GM19035 (cell line): ENCODE data around the gene HILPDA.
A peak's percentile ranks its signal among the peaks of the same experiment; 100 is the strongest.
"Not testable (repeated sequence)": the region's sequence is repeated elsewhere in the genome, so short reads cannot be mapped to it uniquely, and the experiment has no call there.

Experiments
- ATAC-seq: cut with Tn5 transposase; IDR thresholded peaks from one replicate; pipeline ENCODE4 v1.9.1; 2021; ENCODE audit not compliant: unreplicated experiment

The HILPDA gene

DNA sequence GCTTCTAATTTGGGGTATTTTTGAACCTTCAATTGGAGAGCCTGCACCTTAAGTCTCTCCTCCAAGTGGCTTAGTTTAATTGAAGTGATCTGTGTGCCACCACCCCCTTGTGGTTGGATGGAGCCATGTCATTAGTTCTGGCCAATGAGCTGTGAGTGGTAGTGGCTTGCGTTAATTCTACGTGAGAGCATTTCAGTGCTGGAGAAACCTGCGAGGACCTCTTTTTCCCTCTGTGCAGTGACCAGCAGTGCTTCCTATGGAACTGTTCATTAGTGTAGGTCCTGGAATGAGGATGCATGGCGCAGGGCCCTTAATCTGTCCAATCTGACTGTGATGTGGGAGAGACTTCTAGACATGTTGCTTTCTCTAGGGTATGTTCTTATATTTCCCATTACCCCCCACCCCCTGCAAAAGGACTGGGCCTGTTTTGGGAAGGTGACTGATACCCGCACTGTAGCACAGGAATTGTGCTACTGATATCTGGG lies 3.8 kb downstream of the HILPDA start:
- peak; percentile 44 for ATAC-seq

DNA sequence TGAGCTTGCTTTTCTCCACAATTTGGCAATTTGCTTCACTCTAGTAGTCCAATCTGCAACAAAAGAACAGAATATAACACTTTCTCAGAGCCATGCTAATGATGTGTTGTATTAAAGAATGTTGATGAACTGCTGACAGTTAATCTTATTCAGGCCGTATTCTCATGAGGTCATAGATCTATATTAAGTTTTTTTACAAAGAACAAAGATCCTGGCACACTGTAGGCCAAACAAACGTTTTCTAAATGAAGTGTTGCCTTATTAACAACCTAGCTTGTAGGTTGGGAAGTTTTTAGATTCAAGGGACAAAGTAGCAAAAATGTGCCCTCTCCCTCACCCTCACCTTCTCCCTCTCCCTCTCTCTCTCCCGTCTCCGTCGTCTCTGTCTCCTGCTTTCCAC lies 6.8 kb downstream of the HILPDA start:
- ATAC-seq, result no peak

DNA sequence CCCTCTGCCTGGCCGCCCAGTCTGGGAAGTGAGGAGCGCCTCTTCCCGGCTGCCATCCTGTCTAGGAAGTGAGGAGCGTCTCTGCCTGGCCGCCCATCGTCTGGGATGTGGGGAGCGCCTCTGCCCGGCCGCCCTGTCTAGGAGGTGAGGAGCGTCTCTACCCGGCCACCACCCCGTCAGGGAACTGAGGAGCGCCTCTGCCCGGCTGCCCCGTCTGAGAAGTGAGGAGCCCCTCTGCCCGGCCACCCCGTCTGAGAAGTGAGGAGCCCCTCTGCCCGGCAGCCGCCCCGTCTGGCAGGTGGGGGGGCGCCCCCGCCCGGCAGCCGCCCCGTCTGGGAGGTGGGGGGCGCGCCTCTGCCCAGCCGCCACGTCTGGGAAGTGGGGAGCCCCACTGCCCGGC lies 7.7 kb downstream of the HILPDA start:
- ATAC-seq, result not testable (repeated sequence)

DNA sequence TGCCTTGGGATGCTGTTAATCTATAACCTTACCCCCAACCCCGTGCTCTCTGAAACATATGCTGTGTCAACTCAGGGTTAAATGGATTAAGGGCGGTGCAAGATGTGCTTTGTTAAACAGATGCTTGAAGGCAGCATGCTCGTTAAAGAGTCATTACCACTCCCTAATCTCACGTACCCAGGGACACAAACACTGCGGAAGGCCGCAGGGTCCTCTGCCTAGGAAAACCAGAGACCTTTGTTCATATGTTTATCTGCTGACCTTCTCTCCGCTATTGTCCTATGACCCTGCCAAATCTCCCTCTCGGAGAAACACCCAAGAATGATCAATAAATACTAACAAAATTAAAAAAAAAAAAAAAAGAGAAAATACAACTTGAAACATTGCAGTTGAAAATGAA lies 8.3 kb downstream of the HILPDA start:
- not testable (repeated sequence) for ATAC-seq

DNA sequence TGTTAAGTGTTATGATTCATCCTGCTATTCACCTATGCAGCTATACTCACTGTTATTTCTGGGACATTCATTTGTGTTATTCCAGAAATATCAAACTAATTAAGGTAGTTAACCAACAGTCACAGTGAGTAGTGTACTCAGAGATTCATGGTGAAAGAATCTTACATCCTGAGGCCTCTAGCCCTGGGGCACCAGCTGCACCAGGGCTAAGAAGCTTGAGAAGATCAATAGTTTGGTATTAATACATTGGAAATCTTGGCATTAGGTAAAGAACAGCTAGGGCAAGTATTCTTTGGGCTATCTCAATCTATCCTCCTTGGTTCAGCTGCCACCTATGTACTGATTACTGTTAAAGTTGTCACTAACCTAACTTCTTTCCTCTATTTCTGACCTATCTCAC lies 11.2 kb downstream of the HILPDA start:
- not testable (repeated sequence) for ATAC-seq

DNA sequence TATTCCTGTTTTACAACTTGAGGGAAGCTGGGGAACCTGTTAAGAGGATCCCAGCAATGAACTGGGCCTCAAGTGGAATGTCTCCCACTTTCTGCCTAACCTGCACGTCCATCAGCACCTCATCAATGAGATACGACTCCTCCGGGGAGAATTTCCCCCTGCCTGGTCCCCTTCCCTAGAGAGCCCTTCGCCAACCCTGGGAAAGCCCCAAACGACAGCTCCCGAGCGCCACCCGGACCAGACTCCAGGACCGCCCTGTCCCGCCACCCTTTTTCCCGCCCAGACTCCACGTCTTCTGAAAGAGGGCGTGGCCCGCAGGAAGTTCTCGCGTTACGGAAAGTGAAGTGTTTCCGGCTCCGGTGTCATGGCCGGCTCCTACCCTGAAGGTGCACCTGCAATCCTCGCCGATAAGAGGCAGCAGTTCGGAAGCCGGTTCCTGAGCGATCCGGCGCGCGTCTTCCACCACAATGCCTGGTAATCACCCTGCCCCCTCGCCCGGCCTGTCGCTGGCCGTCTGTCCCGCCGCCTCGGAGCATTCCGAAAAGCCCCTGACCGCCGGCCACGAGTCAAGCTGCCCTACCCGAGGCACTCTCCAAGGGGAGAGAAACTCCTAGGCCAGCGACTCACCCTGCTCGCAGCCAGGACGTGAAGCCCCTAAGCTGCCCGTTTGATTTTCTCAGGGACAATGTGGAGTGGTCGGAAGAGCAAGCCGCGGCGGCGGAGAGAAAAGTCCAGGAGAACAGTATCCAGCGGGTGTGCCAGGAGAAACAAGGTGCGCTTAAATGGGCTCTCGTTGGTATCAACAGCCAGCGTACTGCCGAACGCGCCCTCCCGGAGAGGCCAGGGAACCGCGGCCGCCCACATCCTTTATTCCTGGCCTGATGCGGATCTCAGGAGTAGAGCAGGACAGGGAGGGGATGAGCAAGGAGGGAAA lies 21.0 kb downstream of the HILPDA start, which contains the start of gene METTL2B:
TSS of gene METTL2B (plus strand) at position 347 of the 934 bp plus-strand sequence. CDS start at position 365, 18 bp downstream.
- peak; percentile 91 for ATAC-seq

DNA sequence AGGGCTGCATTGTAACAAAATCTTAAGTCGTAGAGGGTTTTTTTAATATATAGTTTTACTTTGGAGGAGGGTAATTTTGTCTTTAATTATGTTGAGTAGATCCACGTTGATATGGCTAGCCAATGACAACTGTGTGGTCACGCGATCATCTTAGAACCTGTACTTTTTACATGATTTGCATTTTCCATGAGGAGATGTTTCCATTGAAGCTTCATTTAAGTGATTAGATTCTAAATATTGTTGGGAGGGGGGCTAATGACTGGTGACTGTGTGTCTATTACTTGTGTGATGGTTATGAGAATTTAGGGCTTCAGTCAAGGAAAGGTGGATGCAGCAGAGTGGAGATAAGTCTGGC lies 21.6 kb downstream of the HILPDA start:
- peak; percentile 1 for ATAC-seq

DNA sequence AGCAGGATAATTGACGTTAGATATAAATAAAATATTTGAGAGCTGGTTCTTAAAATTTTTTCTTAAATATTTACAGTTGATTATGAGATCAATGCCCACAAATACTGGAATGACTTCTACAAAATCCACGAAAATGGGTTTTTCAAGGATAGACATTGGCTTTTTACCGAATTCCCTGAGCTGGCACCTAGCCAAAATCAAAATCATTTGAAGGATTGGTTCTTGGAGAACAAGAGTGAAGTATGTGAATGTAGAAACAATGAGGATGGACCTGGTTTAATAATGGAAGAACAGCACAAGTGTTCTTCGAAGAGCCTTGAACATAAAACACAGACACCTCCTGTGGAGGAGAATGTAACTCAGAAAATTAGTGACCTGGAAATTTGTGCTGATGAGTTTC lies 23.4 kb downstream of the HILPDA start:
- ATAC-seq, result not testable (repeated sequence)

DNA sequence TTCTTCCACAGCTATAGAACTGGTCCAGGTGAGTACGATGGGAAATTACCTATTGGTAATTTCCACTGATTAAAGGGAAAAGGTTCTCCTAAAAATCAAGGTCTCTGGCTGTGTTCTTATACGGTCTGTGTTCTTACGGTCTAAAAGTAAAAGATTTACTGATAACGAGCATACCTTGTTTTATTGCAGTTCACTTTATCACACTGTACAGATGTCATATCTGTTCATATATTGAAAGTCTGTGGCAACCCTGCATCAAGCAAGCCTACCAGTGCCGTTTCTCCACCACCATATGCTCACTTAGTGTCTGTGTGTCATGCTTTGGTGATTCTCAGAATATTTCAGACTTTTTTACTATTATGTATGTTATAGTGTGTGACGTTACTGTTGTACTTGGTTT lies 32.5 kb downstream of the HILPDA start:
- ATAC-seq, result not testable (repeated sequence)

DNA sequence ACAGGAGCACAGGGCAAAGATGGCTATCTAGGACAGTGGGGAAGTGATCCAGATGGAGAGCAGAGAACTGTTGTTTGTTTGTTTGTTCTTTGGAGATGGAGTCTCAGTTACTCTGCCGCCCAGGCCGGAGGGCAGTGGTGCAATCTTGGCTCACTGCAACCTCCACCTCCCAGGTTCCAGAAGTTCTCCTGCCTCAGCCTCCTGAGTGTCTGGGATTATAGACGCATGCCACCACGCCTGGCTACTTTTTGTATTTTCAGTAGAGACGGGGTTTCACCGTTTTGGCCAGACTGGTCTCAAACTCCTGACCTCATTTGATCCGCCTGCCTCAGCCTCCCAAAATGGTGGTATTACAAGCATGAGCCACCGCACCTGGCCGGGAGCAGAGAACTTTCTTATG lies 41.7 kb downstream of the HILPDA start:
- no peak for ATAC-seq

DNA sequence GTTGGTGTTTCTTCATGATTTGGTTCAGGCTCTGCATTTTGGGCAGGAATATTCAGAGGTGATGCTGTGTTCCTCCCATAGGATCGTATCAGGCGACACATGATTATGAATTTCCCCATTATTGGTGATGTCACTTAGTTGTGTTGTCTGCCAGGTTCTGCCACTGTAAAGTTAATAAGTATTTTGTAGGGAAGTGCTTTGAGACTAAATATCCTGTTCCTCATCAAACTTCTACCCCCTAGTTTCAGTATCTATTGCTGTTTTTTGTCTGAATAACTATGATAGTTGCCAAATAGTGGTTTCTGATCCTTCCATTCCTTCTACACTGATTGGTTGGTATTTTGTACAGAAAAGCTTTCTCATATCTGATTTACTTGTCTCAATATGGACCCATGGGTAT lies 49.7 kb downstream of the HILPDA start:
- ATAC-seq, result not testable (repeated sequence)

DNA sequence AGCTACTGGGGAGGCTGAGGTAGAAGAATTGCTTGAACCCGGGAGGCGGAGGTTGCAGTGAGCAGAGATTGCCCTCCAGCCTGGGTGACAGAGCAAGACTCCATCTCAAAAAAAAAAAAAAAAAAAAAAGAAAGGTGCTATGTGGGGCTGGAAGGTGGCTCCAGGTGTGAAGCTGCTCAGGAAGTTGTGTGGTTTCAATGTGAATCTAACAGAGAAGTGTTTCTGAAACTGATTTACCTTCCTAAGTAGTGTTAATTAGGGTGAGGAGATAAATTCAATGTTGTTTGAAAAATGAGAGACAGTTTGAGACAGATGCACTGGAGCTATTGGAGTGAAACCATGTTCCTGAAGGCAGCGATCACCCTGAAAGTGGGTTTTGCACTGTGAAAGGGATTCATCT lies 51.1 kb downstream of the HILPDA start:
- not testable (repeated sequence) for ATAC-seq

DNA sequence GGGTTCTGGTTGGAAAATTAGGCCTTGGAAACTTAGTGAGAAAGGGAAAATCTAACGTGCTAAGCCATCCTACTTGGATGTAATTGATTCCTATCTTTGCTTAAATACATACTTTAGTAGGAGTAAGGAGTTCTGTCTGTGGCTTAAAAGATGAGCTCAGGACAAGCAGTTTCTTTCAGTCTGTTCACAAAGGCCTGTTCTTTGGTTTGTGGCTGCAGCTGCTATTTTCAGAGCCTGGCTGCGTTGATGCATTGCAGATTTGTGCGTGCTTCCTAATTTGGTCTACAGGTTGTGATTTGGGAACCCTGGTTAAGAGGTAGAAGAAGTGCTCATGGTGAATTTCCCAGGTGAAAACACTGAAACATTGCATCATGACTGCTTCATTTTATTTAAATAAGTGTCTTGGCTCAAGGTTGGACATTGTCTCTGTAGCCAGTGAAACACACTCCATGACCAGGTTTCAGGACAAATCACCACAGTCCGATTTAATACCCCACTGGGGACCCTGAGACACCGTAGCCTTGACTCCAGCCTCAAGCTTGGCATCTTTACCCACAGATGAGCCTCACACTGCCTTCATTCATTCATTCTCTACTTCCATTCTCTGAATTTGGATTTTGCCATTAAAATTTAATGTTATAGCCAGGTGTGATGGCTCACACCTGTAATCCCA lies 51.8 kb downstream of the HILPDA start:
- peak; percentile 44 for ATAC-seq
